Nucleus accumbens (tissue), 56 donors: Measurements from ENCODE around the gene RBP4.
A peak's percentile ranks its signal among the peaks of the same experiment; 100 is the strongest.

Experiments used
- DNase-seq, 56 donors: peaks; one replicate each; lab custom pipeline; 2025; lab: John Stamatoyannopoulos, UW

Gene RBP4

DNA sequence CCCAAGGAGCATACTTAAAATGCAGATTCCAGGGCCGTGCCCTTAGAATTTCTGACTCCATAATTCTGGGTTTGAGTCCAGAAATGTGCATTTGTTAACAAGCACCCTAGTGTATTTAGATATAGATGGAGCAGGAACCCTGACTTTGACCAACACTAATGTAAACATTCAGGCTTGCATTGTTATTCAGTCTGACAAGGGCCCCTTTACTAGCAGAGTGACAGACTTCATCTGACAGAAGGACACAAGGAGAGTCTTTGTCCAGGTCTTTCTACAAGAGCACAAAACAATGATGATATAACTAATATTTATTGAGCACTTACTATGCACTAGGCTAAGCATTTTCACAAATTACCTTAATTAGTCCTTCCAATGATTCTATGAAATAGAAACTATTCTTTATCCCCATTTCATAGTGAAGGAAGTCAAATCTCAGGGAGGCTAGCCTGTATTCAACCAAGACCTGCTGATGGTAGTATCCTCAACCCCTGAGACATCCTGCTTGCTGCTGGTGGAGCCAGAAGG lies 3.9 kb downstream of the RBP4 start:
- no peak for DNase-seq

- no peak for DNase-seq
Measured at GRCh38 chr10:93596539-93596938, 4.5 kb downstream of the RBP4 start.

- no peak for DNase-seq
Measured at GRCh38 chr10:93595378-93596161, 5.5 kb downstream of the RBP4 start.

DNA sequence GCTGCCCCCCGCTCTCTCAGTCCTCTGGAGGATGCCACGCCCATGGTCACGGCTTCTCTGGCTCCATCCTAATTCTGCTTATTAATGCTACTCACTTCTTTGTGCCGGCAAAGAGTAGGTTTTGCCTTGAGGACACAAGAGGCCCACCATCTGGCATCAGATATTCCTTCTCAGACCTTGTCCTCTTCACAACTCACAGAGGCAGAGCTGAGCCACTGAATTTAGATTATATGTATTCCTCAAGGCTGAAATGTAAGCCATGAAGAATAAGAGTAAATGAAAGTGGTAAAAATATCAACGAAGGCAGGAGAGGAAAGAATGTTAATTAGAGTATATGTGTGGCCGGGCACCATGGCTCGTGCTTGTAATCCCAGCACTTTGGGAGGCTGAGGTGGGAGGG lies 6.5 kb downstream of the RBP4 start:
- no peak for DNase-seq

DNA sequence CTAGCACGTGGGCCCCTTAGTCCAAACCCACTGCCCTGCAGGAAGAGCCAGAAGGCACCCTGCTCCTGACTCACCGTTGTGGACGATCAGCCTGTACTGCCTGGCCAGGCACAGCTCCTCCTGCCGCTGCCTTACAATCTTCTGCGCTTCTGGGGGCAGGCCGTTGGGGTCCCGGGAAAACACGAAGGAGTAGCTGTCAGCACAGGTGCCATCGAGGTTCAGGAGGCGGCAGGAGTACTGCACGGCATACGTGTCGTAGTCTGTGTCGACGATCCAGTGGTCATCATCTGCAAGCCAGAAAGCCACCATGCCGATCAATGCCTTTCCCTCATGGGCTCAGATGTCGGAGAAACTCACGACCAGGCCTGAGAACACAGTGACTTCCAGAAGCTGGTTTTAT lies 7.3 kb downstream of the RBP4 start:
- DNase-seq, result no peak

DNA sequence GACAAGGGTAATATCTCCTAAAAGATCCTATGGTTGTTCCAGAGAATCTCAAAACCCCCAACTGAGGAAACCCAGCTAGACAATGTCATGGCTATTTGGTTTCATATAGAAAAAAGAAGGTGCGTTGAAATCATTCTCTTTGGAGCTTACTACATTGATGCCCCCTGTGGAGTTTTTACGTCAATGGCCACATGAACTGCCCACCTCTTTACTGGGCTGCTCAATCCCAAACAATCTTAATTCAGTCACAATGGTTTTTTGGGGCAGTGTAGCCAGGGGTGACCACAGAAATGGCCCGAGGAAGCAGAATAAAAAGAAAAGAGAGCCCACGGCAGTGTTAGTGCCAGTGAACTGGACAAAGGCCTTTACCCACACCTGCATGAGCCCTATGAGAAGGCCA lies 7.8 kb downstream of the RBP4 start:
- DNase-seq, result no peak

DNA sequence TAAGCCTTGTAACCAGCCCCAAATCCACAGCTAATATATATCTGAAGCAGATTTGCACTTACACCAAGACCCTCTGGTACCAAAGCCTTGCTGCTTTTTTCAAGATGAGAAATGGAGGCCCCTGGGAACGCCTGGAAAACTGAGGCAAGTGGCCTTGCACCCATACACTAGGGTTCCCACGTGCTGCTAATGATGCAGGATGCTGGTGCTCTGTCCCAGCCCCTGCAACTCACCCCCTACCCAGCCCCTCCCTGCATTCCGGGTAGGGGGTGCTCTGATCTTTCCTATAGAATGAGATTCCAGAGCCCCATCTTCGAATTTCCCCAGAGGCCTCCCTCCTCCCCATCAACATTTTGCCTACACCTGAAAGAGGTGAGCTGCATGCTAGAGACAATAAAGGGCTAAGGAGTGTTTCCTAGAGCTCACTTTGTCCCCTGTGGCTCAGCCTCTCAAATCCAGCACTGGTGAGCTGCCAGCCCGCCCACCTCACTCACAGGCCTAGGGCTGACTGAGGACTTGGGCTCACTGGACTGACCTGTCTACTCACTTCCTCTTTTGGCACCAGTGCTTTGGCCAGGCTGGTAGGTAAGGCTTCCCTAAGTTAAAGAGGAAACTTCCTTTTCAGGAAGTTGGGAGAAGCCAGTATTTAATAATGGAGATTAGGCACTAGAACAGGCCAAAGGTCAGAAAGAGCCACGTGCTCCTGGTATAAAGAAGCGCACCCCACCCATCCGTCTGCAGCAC lies 9.8 kb downstream of the RBP4 start:
- DNase-seq, result no peak

GRCh38 chr10:93590638-93591037 lies 10.4 kb downstream of the RBP4 start:
- no peak for DNase-seq

- DNase-seq, result no peak
Measured at GRCh38 chr10:93589648-93590562, 11.1 kb downstream of the RBP4 start.

DNA sequence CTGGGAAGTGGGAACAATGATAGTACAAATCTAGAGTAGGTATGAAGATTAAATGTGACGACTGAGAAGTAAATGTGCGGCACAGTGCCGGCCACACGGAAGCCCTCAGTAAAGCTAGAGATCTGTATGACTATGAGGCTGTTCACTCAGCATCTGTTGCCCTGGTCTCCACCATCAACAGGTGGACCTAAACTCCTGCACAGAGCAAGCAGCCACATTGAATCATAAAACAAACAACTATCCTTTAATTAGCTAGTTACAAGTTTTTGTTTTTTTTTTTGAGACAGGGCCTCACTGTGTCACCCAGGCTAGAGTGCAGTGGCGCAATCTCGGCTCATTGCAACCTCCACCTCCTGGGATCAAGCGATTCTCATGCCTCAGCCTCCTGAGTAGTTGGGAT lies 16.6 kb downstream of the RBP4 start:
- DNase-seq, result no peak

- peak in 26 of 56 donors; percentile 9 to 79 (median 40) for DNase-seq
Measured at GRCh38 chr10:93580828-93581227, 20.2 kb downstream of the RBP4 start.

- no peak for DNase-seq
Measured at GRCh38 chr10:93579985-93580711, 20.9 kb downstream of the RBP4 start.

DNA sequence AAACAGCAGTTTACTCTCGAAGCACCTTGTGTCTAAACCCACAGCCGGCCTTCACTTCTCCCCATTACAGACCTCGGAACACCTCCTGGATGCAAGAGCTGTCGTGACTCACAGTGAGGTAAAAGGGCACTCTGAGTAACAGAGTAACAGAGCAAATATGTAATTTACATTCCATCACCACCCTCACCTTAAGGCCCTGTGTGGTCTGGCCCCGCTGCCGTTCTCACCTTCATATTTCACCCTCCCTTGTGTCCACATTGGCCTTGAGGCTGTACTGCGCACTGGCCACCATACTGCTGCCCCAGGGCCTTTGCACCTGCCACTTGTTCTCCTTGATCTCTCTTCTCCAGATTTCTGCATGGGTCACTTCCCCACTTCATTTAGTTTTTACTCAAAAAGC lies 21.9 kb downstream of the RBP4 start:
- DNase-seq, result no peak

- DNase-seq, result no peak
Measured at GRCh38 chr10:93577565-93577964, 23.5 kb downstream of the RBP4 start.

GRCh38 chr10:93576888-93577287 lies 24.1 kb downstream of the RBP4 start:
- DNase-seq, result no peak

DNA sequence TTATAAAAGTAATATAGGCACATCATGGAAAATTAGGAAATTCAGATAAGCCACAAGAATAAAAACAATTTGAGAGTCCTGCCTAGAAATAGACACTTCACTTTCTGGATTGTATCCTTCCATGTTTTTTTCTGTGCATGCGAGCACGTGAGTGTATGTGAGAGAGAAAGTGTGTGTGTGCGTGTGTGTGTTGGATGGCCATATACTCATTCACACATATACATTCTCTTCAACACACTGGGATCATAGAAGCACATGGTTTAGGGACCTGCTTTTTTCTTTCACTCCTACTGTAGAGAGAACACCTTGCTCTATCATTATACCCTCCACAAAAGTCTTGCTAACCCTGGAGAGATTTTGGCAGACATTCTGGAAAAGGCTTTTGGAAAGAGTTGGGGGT lies 27.1 kb downstream of the RBP4 start:
- no peak for DNase-seq

DNA sequence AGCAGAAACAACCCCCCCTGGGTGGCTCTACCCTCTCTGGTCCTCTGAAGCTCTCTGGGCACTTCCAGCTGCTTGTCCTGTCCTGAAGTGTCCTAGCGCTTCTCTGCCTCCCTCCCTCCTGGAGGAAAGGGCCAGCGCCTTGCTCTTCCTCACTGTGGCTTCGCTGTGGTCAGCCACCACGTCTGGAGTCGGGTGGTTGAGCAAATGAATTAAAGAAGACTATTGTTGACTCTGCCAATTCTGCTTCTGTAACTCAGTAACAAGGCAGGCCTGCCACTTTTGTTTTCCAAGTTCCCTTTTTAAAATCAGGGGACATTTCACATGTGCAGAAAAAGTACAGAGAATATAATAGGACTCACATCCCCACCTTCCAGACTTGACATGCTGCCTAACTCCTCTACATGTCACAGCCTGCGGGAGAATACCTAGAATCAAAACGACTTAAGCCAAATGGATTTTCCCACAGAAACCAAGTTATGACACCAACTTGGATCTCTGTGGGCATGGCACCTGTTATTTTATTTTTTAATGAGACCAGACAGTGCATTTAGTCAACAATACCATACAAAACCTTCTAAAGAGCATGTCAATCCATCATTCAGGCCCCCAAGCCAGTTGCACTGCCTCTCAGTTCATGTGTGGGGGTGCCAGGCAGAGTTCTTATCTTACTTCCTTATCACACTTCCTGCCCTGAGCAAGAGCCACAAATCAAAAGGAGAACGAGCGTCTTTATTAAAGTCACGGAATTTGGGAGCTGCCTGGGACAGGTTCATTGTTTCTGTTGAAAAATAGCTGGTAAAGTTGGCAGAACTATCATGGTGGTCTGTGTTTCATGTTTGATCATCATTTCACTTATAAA lies 27.8 kb downstream of the RBP4 start:
- peak in 8 of 56 donors; percentile 4 to 41 (median 10) for DNase-seq

- DNase-seq, result no peak
Measured at GRCh38 chr10:93572606-93573005, 28.4 kb downstream of the RBP4 start.

DNA sequence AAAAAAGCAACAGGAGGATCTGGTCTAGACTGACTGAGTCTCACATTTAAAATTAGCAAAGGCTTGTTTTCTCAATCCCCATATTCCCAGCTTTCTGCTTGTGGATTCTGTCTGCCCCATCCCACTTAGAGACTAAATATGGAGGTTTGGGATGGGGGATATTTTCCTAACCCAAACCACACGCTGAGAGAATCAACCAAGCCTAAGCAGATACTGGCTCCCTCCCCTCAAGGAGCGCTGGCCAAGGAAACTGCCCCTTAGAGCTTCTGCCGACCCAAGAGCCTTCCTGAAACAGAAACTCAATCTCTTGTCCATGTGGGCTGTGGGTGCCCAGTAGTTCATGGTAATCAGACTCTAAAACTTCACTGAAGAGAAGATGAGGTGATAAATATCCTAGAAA lies 30.7 kb downstream of the RBP4 start:
- no peak for DNase-seq
